ENCODE results near the gene KLRB1.

DNA sequence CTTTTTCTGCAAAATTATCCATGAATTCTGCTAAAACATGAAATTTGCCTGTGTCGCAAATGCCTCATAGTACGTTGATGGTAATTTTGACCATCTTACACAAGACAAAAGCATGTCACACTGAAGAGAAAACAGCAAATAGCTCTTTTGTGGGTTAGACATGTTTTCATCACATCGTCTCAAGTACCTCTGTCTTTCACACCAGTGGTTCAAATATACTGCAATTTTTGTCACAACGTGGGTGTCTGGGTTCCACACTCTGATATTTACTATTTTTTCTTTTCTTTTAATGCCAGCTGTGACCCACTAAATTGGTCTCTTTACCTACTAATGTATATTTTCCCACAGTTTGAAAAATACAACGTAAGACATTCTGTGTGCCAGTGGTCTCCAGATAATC, 10.4 kb downstream of the KLRB1 start:
- TF ChIP-seq, protein P1, sequence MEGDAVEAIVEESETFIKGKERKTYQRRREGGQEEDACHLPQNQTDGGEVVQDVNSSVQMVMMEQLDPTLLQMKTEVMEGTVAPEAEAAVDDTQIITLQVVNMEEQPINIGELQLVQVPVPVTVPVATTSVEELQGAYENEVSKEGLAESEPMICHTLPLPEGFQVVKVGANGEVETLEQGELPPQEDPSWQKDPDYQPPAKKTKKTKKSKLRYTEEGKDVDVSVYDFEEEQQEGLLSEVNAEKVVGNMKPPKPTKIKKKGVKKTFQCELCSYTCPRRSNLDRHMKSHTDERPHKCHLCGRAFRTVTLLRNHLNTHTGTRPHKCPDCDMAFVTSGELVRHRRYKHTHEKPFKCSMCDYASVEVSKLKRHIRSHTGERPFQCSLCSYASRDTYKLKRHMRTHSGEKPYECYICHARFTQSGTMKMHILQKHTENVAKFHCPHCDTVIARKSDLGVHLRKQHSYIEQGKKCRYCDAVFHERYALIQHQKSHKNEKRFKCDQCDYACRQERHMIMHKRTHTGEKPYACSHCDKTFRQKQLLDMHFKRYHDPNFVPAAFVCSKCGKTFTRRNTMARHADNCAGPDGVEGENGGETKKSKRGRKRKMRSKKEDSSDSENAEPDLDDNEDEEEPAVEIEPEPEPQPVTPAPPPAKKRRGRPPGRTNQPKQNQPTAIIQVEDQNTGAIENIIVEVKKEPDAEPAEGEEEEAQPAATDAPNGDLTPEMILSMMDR (conservative IDR thresholded peaks at IDR 0.05) = no peak
- TF ChIP-seq ZFX (IDR thresholded peaks at IDR 0.05) = no peak
